Panc1 (cell line): ENCODE measurements around the gene CEP41. TPM values are rescaled to one million over a fixed set of nuclear protein-coding genes. Genes with fewer than 3 reads are reported as not detected.

Experiments used
- ATAC-seq: fragments of 200-7000 bp; cut with Tn5 transposase; 2 replicates; pipeline ENCODE4 v1.9.1; 2020; ENCODE audit warnings: mild to moderate bottlenecking, moderate library complexity
- BruUV-seq: library from RNA; stranded (reverse); fragments of 400-500 nt; replicated peaks from 2 replicates; lab custom pipeline; 2021; lab: Mats Ljungman, UMichigan
- CTCF ChIA-PET: fragments of 300-600 bp; sonication (Branson Sonifier 250); formaldehyde crosslinking; loops from one replicate; lab custom pipeline; 2022; ENCODE audit warnings: antibody characterized with exemption; lab: Charles Lee
- POLR2A ChIA-PET: fragments of 300-600 bp; sonication (Branson Sonifier 250); formaldehyde crosslinking; loops from one replicate; lab custom pipeline; 2022; ENCODE audit warnings: antibody characterized with exemption; lab: Charles Lee
- DNase-seq: peaks from one replicate; pipeline ENCODE4 v3.0.0-alpha.2; 2010; ENCODE audit warnings: low read depth, low spot score
- H3K27ac ChIP-seq: 2 replicates; pipeline ENCODE4 v1.5.1; 2011; ENCODE audit warnings: mild to moderate bottlenecking, low read length, inconsistent platforms
- H3K27me3 ChIP-seq: fragments of 200-500 bp; sonication (Bioruptor generic); 2 replicates; pipeline ENCODE4 v1.6.0; 2014; ENCODE audit warnings: low read length, inconsistent platforms; ENCODE audit not compliant: control insufficient read depth, insufficient read depth
- H3K36me3 ChIP-seq: fragments of 200-500 bp; sonication (Bioruptor generic); 2 replicates; pipeline ENCODE4 v1.5.1; 2014; ENCODE audit warnings: inconsistent platforms, mild to moderate bottlenecking, low read length, moderate library complexity; ENCODE audit not compliant: control insufficient read depth, insufficient read depth
- H3K4me1 ChIP-seq: 2 replicates; pipeline ENCODE4 v1.5.1; 2011; ENCODE audit warnings: inconsistent platforms, mild to moderate bottlenecking, low read length, moderate library complexity; ENCODE audit not compliant: control insufficient read depth, insufficient read depth
- H3K4me3 ChIP-seq, 2 experiments: 2 replicates each; pipeline ENCODE4 v1.5.1; 2011 to 2012; ENCODE audit warnings: low read depth in 2 of 2, low read length in 2 of 2, mild to moderate bottlenecking in 2 of 2, inconsistent platforms in 1 of 2, moderate library complexity in 1 of 2
- H3K9me3 ChIP-seq: fragments of 200-500 bp; sonication (Bioruptor generic); 2 replicates; pipeline ENCODE4 v1.5.1; 2014; ENCODE audit warnings: low read depth, mild to moderate bottlenecking, inconsistent platforms, low read length, moderate library complexity; ENCODE audit not compliant: control insufficient read depth, insufficient read depth
- POLR2AphosphoS5 ChIP-seq: IDR thresholded peaks from 2 replicates; pipeline ENCODE4 v1.6.1; 2012; ENCODE audit warnings: mild to moderate bottlenecking, low read depth, low read length, moderate library complexity
- SIN3A ChIP-seq: IDR thresholded peaks from 2 replicates; pipeline ENCODE4 v1.6.1; 2012; ENCODE audit warnings: low read depth, mild to moderate bottlenecking, low read length, moderate library complexity, borderline replicate concordance; ENCODE audit not compliant: insufficient read depth
- TCF7L2 ChIP-seq: IDR thresholded peaks from 2 replicates; pipeline ENCODE4 v1.6.1; 2011; ENCODE audit warnings: mild to moderate bottlenecking, low read depth, low read length, inconsistent platforms
- in situ Hi-C: cut with HindIII; loops from 2 replicates; pipeline ENCODE4 v1.10.0; 2016; ENCODE audit warnings: low sequenced_read_pairs, low pct_unique_long_range_greater_than_20kb
- intact Hi-C: fragments of 100-400 bp; cut with micrococcal nuclease; formaldehyde crosslinking; loops from one replicate; pipeline ENCODE4 v1.10.0; 2022; ENCODE audit not compliant: unreplicated experiment
- total RNA-seq: library from RNA; stranded (reverse); gene quantifications from one replicate; pipeline ENCODE4 v1.2.1, GENCODE V29; 2021; ENCODE audit not compliant: unreplicated experiment
- TF ChIP-seq, protein P1 (sequence below): fragments of 450-650 bp; IDR thresholded peaks from 2 replicates; pipeline ENCODE4 v1.5.1; 2017; ENCODE audit warnings: mild to moderate bottlenecking
- TF ChIP-seq, protein P2 (sequence below), 2 experiments: IDR thresholded peaks; 2 replicates each; pipeline ENCODE4 v1.6.1; 2011 to 2012; ENCODE audit warnings: low read depth in 2 of 2, control low read depth in 1 of 2, low read length in 1 of 2, mild to moderate bottlenecking in 1 of 2, moderate library complexity in 1 of 2; ENCODE audit not compliant: insufficient read depth in 1 of 2

CEP41 gene
- total RNA-seq, 1 experiment from 2014 or later: 13.2 TPM

DNA sequence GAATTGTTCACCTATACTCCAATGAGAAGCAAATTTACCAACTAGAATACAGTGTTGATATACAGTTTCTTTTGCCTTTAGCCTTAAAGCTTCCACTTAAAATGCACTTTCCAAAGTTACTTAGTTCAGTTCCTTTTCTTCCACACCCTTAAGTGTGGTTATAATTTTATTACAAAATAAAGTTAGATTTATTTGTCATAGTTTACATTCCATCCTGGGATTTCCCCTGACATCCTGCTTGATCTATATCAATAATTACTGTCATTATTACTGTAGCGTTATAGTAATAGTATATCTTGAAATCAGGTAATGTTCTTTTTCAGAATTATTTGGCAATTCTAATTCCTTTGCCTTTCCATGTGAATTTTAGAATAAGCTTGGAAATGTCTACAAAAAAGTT, 27.8 kb upstream of the CEP41 start:
- intact Hi-C loops (no loop called here), in situ Hi-C loops (no loop called here)
- TF ChIP-seq, protein P1, sequence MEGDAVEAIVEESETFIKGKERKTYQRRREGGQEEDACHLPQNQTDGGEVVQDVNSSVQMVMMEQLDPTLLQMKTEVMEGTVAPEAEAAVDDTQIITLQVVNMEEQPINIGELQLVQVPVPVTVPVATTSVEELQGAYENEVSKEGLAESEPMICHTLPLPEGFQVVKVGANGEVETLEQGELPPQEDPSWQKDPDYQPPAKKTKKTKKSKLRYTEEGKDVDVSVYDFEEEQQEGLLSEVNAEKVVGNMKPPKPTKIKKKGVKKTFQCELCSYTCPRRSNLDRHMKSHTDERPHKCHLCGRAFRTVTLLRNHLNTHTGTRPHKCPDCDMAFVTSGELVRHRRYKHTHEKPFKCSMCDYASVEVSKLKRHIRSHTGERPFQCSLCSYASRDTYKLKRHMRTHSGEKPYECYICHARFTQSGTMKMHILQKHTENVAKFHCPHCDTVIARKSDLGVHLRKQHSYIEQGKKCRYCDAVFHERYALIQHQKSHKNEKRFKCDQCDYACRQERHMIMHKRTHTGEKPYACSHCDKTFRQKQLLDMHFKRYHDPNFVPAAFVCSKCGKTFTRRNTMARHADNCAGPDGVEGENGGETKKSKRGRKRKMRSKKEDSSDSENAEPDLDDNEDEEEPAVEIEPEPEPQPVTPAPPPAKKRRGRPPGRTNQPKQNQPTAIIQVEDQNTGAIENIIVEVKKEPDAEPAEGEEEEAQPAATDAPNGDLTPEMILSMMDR: no peak
- TF ChIP-seq SIN3A (no peak), POLR2AphosphoS5 (no peak), TCF7L2 (no peak)
- TF ChIP-seq, protein P2, sequence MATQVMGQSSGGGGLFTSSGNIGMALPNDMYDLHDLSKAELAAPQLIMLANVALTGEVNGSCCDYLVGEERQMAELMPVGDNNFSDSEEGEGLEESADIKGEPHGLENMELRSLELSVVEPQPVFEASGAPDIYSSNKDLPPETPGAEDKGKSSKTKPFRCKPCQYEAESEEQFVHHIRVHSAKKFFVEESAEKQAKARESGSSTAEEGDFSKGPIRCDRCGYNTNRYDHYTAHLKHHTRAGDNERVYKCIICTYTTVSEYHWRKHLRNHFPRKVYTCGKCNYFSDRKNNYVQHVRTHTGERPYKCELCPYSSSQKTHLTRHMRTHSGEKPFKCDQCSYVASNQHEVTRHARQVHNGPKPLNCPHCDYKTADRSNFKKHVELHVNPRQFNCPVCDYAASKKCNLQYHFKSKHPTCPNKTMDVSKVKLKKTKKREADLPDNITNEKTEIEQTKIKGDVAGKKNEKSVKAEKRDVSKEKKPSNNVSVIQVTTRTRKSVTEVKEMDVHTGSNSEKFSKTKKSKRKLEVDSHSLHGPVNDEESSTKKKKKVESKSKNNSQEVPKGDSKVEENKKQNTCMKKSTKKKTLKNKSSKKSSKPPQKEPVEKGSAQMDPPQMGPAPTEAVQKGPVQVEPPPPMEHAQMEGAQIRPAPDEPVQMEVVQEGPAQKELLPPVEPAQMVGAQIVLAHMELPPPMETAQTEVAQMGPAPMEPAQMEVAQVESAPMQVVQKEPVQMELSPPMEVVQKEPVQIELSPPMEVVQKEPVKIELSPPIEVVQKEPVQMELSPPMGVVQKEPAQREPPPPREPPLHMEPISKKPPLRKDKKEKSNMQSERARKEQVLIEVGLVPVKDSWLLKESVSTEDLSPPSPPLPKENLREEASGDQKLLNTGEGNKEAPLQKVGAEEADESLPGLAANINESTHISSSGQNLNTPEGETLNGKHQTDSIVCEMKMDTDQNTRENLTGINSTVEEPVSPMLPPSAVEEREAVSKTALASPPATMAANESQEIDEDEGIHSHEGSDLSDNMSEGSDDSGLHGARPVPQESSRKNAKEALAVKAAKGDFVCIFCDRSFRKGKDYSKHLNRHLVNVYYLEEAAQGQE (IDR thresholded peaks at IDR 0.05; ENCODE audit: insufficient read depth in 1 of 2, low read depth in 2 of 2, low read length in 1 of 2): no peak
- H3K4me1 ChIP-seq: no peaks in the 10 kb centered on the region
- DNase-seq: no peak
- no peak overlapping the region for H3K27ac ChIP-seq
- ChIA-PET CTCF (no interaction called here), POLR2A (no interaction called here)
- no peak overlapping the region for H3K4me3 ChIP-seq
- no peak for ATAC-seq
- H3K27me3 ChIP-seq: no peaks in the 10 kb centered on the region
- no peaks in the 10 kb centered on the region for H3K36me3 ChIP-seq
- no TSS peak for BruUV-seq
- no peaks in the 10 kb centered on the region for H3K9me3 ChIP-seq

DNA sequence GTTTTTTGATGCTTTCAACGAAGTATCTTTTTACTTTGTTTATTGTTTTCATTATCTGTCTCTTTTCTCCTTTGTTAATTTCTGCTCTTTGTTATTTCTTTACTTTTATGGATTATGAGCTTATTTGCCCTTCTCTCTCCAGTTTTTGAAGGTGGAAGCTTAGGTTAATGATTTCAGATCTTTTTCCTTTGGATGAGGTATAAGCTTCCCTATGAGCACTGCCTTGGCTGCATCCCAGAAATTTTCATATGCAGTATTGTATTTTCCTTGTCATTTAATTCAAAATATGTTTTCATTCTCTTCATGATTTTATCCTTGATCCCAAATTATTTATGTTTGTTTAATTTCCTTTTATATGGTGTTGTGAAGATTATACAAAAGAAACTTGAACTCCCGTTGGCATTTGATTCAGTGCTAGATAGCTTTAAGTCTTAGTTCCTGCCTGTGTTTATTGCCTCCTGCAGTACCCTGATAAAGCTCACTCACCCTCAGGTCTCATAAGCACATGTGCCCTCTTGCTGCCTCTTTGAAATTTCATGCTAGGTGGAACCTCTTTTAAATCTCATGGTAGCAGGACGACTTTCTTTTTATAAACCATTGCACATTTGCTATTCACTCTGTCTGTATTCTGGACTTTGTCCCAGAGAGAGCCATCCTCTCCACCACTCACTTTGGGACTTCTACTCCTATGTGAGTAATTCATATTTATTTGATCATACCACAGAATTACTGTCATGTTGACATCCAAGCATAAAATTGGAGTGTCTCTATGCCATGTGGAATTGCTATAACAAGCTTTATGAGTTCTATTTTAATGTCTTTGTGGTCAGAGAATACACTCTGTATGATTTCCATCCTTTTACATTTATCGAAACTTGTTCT, 23.0 kb upstream of the CEP41 start:
- Histone ChIP-seq H3K4me1 (no peaks in the 10 kb centered on the region), H3K4me3 (no peak overlapping the region), H3K27me3 (no peaks in the 10 kb centered on the region; the same call in 1 of the 2 replicates), H3K9me3 (no peaks in the 10 kb centered on the region), H3K36me3 (no peaks in the 10 kb centered on the region), H3K27ac (no peak overlapping the region)
- DNase-seq (no peak), ATAC-seq (no peak)
- intact Hi-C loops: no loop called here
- POLR2A ChIA-PET: interaction anchor here (0.6 kb wide), 1 partner anchor 85 kb away, joined by 6 read pairs; no protein-coding TSS in a partner anchor
- TF ChIP-seq, protein P2 (IDR thresholded peaks at IDR 0.05; ENCODE audit: insufficient read depth in 1 of 2, low read depth in 2 of 2, low read length in 1 of 2): no peak
- BruUV-seq: no TSS peak
- in situ Hi-C loops: no loop called here
- CTCF ChIA-PET: no interaction called here
